Astrocyte (in vitro differentiated cells and primary cell): ENCODE measurements around the gene HAPLN2. TPM values are rescaled to one million over a fixed set of nuclear protein-coding genes. Genes with fewer than 3 reads are reported as not detected.

ENCODE experiments used
- DNase-seq: peaks from one replicate; pipeline ENCODE4 v3.0.0-alpha.2; 2010; ENCODE audit warnings: low read depth
- FAIRE-seq: peaks from 2 replicates; lab custom pipeline; 2011; peaks lifted over from hg19 to GRCh38; lab: Jason Lieb, UNC
- H2AFZ ChIP-seq: 2 replicates; pipeline ENCODE4 v1.6.0; 2012; ENCODE audit warnings: low read depth, low read length, inconsistent platforms
- H3K27ac ChIP-seq: 2 replicates; pipeline ENCODE4 v1.5.1; 2011; ENCODE audit warnings: low read depth, low read length, inconsistent platforms
- H3K27me3 ChIP-seq: 2 replicates; pipeline ENCODE4 v1.6.0; 2011; ENCODE audit warnings: low read length, inconsistent platforms; ENCODE audit not compliant: insufficient read depth
- H3K36me3 ChIP-seq: 2 replicates; pipeline ENCODE4 v1.5.1; 2011; ENCODE audit warnings: low read length, inconsistent platforms; ENCODE audit not compliant: insufficient read depth
- H3K4me1 ChIP-seq: 2 replicates; pipeline ENCODE4 v1.5.1; 2011; ENCODE audit warnings: low read length, inconsistent platforms; ENCODE audit not compliant: insufficient read depth
- H3K4me2 ChIP-seq: 2 replicates; pipeline ENCODE4 v1.6.0; 2012; ENCODE audit warnings: low read length, inconsistent platforms
- H3K4me3 ChIP-seq: 2 replicates; pipeline ENCODE4 v1.5.1; 2011; ENCODE audit warnings: low read depth, mild to moderate bottlenecking, low read length, inconsistent platforms; ENCODE audit not compliant: insufficient read depth
- H3K79me2 ChIP-seq: 2 replicates; pipeline ENCODE4 v1.6.0; 2012; ENCODE audit warnings: mild to moderate bottlenecking, low read length, inconsistent platforms; ENCODE audit not compliant: insufficient read depth
- H3K9ac ChIP-seq: 2 replicates; pipeline ENCODE4 v1.6.0; 2012; ENCODE audit warnings: mild to moderate bottlenecking, low read length, inconsistent platforms
- H3K9me3 ChIP-seq: 2 replicates; pipeline ENCODE4 v1.5.1; 2012; ENCODE audit warnings: low read depth, mild to moderate bottlenecking, low read length, inconsistent platforms; ENCODE audit not compliant: insufficient read depth
- H4K20me1 ChIP-seq: 2 replicates; pipeline ENCODE4 v1.6.0; 2012; ENCODE audit warnings: low read length, inconsistent platforms; ENCODE audit not compliant: insufficient read depth
- H3K27ac Mint-ChIP-seq: one replicate; pipeline ENCODE4 v1.8.0; 2021; ENCODE audit warnings: mild to moderate bottlenecking, mixed read lengths; ENCODE audit not compliant: unreplicated experiment
- H3K27me3 Mint-ChIP-seq: one replicate; pipeline ENCODE4 v1.8.0; 2021; ENCODE audit warnings: low read depth, mixed read lengths; ENCODE audit not compliant: unreplicated experiment
- H3K36me3 Mint-ChIP-seq: one replicate; pipeline ENCODE4 v1.8.0; 2021; ENCODE audit warnings: low read depth, mixed read lengths; ENCODE audit not compliant: unreplicated experiment
- H3K4me1 Mint-ChIP-seq: one replicate; pipeline ENCODE4 v1.8.0; 2021; ENCODE audit warnings: low read depth, mixed read lengths; ENCODE audit not compliant: unreplicated experiment
- H3K4me3 Mint-ChIP-seq: one replicate; pipeline ENCODE4 v1.8.0; 2021; ENCODE audit warnings: mild to moderate bottlenecking, moderate library complexity, mixed read lengths; ENCODE audit not compliant: unreplicated experiment
- H3K9me3 Mint-ChIP-seq: one replicate; pipeline ENCODE4 v1.8.0; 2021; ENCODE audit warnings: mild to moderate bottlenecking, mixed read lengths; ENCODE audit not compliant: unreplicated experiment
- EZH2 ChIP-seq: IDR thresholded peaks from 2 replicates; pipeline ENCODE4 v1.6.1; 2012; ENCODE audit warnings: mild to moderate bottlenecking, low read length, inconsistent platforms; ENCODE audit not compliant: insufficient read depth
- total RNA-seq: library from RNA; stranded (reverse); gene quantifications from 2 replicates; pipeline ENCODE4 v1.2.1, GENCODE V29; 2021
- TF ChIP-seq, protein P1 (sequence below): IDR thresholded peaks from 2 replicates; pipeline ENCODE4 v1.5.1; 2011; ENCODE audit warnings: low read depth, mild to moderate bottlenecking, inconsistent platforms, low read length, moderate library complexity; ENCODE audit not compliant: insufficient read depth

HAPLN2 gene
- total RNA-seq, 1 donor from 2014 or later: not detected

DNA sequence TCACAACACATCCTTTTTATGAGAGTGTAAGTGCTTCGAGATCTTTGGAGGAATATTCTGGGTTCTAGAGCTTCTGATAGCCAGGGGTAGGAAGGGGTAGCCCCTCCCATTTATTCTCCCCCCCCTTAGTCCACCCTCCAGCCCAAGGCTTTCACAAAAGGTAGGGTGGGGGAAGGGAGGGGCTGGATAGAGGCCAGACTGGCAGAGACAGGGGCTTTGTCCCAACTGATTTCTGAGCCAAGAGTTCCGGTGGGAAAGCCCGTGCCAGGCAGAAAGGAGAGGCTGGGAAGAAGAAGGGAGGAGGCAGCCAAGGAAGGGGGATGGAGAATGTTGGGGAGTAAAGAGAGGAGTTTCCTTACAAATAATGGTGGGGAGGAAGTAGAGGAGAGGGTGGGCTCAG lies 25.8 kb downstream of the HAPLN2 start:
- no peak overlapping the region for H3K4me2 ChIP-seq
- DNase-seq: no peak

DNA sequence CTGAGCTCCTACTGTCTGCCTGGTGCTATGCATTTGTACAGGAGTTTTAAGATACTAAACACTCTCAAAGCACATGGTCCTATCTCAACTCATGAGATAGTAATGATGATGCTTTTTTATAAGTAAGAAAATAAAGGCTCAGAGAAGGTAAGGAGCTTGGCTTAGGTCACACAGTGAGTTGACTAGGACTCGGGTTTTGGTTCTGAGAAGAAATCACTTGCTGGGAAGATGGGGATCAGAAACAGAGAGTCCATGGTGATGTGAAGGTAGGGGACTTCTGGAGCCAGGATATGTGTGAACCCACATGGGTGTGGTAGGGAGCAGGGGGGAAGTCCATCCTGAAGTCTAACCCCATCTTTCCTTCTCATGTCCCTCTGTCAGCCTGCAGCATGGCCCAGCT lies 26.5 kb downstream of the HAPLN2 start:
- H3K9me3 Mint-ChIP-seq: no peaks in the 10 kb centered on the region
- TF ChIP-seq, protein P1, sequence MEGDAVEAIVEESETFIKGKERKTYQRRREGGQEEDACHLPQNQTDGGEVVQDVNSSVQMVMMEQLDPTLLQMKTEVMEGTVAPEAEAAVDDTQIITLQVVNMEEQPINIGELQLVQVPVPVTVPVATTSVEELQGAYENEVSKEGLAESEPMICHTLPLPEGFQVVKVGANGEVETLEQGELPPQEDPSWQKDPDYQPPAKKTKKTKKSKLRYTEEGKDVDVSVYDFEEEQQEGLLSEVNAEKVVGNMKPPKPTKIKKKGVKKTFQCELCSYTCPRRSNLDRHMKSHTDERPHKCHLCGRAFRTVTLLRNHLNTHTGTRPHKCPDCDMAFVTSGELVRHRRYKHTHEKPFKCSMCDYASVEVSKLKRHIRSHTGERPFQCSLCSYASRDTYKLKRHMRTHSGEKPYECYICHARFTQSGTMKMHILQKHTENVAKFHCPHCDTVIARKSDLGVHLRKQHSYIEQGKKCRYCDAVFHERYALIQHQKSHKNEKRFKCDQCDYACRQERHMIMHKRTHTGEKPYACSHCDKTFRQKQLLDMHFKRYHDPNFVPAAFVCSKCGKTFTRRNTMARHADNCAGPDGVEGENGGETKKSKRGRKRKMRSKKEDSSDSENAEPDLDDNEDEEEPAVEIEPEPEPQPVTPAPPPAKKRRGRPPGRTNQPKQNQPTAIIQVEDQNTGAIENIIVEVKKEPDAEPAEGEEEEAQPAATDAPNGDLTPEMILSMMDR: no peak
- TF ChIP-seq EZH2: no peak
- peaks cover 83% of the 10 kb centered on the region for H3K27me3 Mint-ChIP-seq
- peaks cover 6% of the 10 kb centered on the region for H3K36me3 Mint-ChIP-seq
- Histone ChIP-seq H3K27me3 (peaks cover 82% of the 10 kb centered on the region), H3K79me2 (no peaks in the 10 kb centered on the region), H3K4me3 (no peak overlapping the region), H3K9me3 (peaks cover 3% of the 10 kb centered on the region), H3K27ac (no peak overlapping the region), H3K36me3 (no peaks in the 10 kb centered on the region), H4K20me1 (peaks cover 10% of the 10 kb centered on the region), H3K4me2 (no peak overlapping the region), H3K9ac (no peak overlapping the region), H3K4me1 (peaks cover 7% of the 10 kb centered on the region), H2AFZ (no peak overlapping the region)
- H3K4me3 Mint-ChIP-seq: no peak overlapping the region
- peaks cover 5% of the 10 kb centered on the region for H3K4me1 Mint-ChIP-seq
- no peak for FAIRE-seq
- no peak for DNase-seq
- H3K27ac Mint-ChIP-seq: no peak overlapping the region

More for the DNA sequence above, 25.8 kb downstream of the HAPLN2 start:
- no peaks in the 10 kb centered on the region for H3K9me3 Mint-ChIP-seq
- Histone ChIP-seq H3K36me3 (no peaks in the 10 kb centered on the region), H3K9me3 (peaks cover 3% of the 10 kb centered on the region), H4K20me1 (peaks cover 10% of the 10 kb centered on the region), H3K79me2 (no peaks in the 10 kb centered on the region), H3K27me3 (peaks cover 84% of the 10 kb centered on the region), H3K4me3 (no peak overlapping the region), H3K4me1 (peaks cover 7% of the 10 kb centered on the region), H3K9ac (no peak overlapping the region), H2AFZ (no peak overlapping the region), H3K27ac (no peak overlapping the region)
- peaks cover 6% of the 10 kb centered on the region for H3K36me3 Mint-ChIP-seq
- FAIRE-seq: no peak
- H3K4me3 Mint-ChIP-seq: no peak overlapping the region
- TF ChIP-seq, protein P1: no peak
- no peak for TF ChIP-seq EZH2
- H3K4me1 Mint-ChIP-seq: peaks cover 5% of the 10 kb centered on the region
- H3K27me3 Mint-ChIP-seq: peaks cover 83% of the 10 kb centered on the region
- no peak overlapping the region for H3K27ac Mint-ChIP-seq

DNA sequence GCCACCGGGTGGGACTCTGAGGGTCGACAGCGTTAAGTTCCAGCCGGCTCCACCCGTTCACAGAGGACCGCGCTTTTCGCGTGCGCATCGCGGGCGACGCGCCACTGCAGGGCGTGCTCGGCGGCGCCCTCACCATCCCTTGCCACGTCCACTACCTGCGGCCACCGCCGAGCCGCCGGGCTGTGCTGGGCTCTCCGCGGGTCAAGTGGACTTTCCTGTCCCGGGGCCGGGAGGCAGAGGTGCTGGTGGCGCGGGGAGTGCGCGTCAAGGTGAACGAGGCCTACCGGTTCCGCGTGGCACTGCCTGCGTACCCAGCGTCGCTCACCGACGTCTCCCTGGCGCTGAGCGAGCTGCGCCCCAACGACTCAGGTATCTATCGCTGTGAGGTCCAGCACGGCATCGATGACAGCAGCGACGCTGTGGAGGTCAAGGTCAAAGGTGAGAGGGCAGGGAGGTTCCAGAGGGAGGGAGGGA lies 27.6 kb downstream of the HAPLN2 start:
- Mint-ChIP-seq H3K27me3 (peaks cover 80% of the 10 kb centered on the region), H3K36me3 (peaks cover 6% of the 10 kb centered on the region), H3K4me3 (no peak overlapping the region), H3K4me1 (peaks cover 1% of the 10 kb centered on the region), H3K9me3 (no peaks in the 10 kb centered on the region), H3K27ac (no peak overlapping the region)
- H3K79me2 ChIP-seq: no peaks in the 10 kb centered on the region
- no peak overlapping the region for H3K9ac ChIP-seq
- H3K36me3 ChIP-seq: no peaks in the 10 kb centered on the region
- H3K4me1 ChIP-seq: peaks cover 7% of the 10 kb centered on the region
- no peak overlapping the region for H2AFZ ChIP-seq
- no peak overlapping the region for H3K4me2 ChIP-seq
- H4K20me1 ChIP-seq: peaks cover 7% of the 10 kb centered on the region
- no peak overlapping the region for H3K27ac ChIP-seq
- FAIRE-seq (no peak), DNase-seq (no peak)
- TF ChIP-seq, protein P1: no peak
- peak; percentile 72 for TF ChIP-seq EZH2
- no peak overlapping the region for H3K4me3 ChIP-seq
- H3K27me3 ChIP-seq: peaks cover 79% of the 10 kb centered on the region
- H3K9me3 ChIP-seq: peaks cover 3% of the 10 kb centered on the region
